Stimulated activated CD4-positive, alpha-beta T cell treated with anti-CD3 and anti-CD28 coated beads, Interleukin-1b, Interleukin-23, amount 100 ng/mL, for 4 hours (primary cell): Measurements from ENCODE around the gene CC2D2A.

Experiments used
- DNase-seq, 2 donors: peaks; one replicate each; pipeline ENCODE4 v3.0.0-alpha.2; 2020; ENCODE audit warnings: low read depth in 2 of 2

Gene CC2D2A

GRCh38 chr4:15469402-15470127 is at the start of gene CC2D2A:
TSS of gene CC2D2A (plus strand) at chr4:15469882. CDS start at chr4:15475933, 6,051 bp downstream.
- DNase-seq = no peak

- DNase-seq = no peak
Measured at GRCh38 chr4:15420642-15421041, 49.0 kb upstream of the CC2D2A start.

- no peak for DNase-seq
Measured at GRCh38 chr4:15423285-15423711, 46.4 kb upstream of the CC2D2A start.

- no peak for DNase-seq
Measured at GRCh38 chr4:15425520-15425919, 44.2 kb upstream of the CC2D2A start.

- DNase-seq = no peak
Measured at GRCh38 chr4:15427161-15427560, 42.5 kb upstream of the CC2D2A start.

DNA sequence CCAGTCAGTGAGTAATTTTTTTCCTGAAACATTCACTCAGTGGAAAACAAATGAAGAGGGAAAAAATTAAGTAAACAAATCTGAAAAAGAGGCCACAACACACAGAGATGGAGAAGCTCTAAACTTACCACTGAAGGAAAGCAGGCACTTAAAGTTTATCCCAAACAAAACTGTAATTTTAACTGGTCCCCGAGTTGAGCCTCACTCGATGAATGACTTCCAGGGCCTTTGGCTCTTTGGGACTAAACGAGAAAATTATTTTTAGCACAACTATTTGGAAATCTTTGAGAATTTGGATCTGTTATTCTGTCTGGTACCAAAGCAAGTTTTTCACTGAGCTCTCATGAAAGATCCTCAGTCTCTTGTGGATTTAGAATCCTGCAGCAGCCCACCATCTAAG is 42.0 kb upstream of the CC2D2A start, which contains the start of gene C1QTNF7:
C1QTNF7 (plus strand) TSS at position 333 of the 400 bp plus-strand sequence. CDS start 7,711 bp downstream, outside the sequence.
- no peak for DNase-seq

GRCh38 chr4:15428611-15429010 is 41.1 kb upstream of the CC2D2A start:
- DNase-seq = no peak

GRCh38 chr4:15434091-15434490 is 35.6 kb upstream of the CC2D2A start:
- no peak for DNase-seq

DNA sequence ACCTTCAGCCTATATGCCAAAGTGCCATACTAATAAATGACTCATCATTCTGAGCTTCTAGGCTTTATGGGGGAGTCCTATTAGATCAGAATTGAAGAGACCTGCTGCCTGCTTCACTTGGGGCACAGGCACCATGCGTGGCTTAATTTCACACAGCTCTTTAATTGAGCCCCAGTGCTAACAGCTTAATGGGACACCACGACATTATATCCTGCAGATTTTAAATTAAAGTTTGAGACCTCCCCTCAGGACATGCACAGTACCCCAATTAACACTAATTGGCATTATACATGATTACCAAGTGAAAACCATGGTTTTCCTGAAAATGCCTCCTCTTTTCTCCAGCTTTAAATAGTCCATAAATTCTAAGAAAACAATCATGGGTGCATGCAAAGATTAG is 35.0 kb upstream of the CC2D2A start:
- no peak for DNase-seq

DNA sequence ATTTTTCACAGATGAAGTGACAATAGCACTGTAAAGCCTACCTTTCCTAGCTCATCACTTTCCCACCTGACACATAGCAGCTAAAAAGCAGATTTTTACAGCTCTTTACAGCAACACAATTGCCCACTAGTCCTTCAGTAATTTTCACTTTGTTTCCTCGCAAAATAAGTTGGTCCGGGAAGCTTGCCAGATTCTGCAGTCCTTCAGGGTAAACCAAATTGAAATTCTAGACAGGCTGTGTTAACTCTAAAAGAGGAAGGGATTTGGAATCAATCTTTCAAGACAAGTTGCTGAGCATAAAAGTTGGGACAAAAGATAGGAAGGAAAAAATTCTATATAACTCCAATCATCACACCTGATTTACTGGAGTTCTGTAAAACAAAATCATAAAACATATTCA is 33.2 kb upstream of the CC2D2A start:
- DNase-seq = no peak

- no peak for DNase-seq
Measured at GRCh38 chr4:15438939-15439524, 30.6 kb upstream of the CC2D2A start.

DNA sequence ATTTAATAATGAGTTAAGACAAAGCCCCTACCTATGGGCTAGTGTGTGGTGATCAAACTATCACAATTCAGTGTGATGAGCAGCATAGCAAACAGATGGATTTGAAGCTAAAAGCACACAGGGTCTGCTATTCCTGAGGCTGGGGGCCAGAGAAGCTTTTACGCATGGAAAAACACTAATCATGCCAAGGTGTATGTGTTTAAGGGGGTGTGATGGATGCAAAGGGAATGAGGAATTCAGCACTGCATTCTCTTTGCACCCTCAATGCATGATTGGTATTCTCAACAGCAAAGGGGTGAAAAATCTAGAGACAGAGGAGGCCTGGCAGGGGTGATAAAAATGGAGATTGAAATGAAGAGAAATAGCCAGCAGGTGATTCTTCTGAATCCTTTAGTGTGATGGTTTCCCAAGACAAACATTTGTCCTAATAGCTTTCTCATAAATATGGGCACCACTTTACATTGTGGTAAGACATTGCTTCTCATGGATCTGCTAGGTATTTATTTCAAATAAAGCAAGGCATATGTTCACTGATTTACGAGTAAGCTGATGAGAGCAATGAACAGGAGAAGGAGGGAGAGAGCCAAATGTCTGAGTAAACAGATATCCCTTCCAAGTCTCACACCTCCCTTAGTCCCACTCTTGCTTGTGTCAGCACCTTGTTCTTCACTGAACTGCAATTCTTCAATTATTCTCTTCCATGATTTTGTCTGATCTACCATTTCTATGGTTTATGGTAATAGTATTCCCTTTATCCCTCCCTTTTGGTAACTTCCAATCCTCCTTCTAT is 26.1 kb upstream of the CC2D2A start:
- no peak for DNase-seq

DNA sequence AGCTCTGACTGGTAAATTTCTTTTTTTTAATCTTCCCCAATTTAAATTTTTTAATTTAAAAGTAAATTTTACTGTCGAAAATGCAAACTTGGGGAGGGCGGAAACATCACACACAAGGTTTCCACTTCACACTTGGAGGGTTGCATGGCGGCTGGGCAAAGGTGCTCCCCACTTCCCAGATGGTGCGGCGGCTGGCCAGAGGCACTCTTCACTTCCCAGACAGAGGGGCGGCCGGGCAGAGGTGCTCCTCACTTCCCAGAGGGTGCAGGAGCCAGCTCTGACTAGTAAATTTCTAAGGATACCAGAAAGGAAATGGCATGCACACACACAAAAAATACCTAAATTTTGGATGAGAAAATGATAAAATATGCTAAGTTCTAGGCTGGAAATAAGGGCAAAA is 25.4 kb upstream of the CC2D2A start:
- DNase-seq = no peak

GRCh38 chr4:15444879-15445547 is 24.7 kb upstream of the CC2D2A start:
- DNase-seq = no peak

DNA sequence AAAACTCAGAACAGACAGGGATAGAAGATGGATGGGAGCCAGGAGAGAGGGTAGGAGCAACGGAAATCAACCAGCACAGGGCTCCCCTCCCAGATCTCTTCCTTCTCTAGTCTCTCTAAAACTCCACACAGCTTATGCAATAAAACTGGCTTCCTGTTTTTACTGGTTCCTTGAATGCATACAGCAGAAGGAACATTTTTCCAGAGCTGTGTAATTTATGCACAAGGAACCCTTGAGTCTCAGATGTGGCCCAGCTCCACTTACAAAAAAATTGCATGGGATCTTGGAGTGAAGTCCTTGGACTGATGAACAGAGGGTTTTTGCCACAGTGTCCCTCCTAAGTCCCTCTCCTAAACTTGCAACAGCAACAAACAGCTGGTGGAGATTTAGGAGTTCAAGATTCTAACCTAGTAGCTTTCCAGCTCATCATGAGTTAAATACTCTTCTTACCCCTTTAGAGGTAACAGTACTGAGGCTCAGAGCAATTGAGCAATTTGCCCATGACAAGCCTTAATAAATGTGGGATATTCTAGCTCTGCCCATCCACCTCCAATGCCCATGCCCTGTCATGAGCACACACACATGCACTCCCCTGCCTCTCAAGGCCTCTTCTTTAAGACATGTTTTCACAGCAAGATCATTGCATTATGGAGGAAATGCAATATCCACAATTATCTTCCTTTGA is 18.4 kb upstream of the CC2D2A start:
- no peak for DNase-seq

DNA sequence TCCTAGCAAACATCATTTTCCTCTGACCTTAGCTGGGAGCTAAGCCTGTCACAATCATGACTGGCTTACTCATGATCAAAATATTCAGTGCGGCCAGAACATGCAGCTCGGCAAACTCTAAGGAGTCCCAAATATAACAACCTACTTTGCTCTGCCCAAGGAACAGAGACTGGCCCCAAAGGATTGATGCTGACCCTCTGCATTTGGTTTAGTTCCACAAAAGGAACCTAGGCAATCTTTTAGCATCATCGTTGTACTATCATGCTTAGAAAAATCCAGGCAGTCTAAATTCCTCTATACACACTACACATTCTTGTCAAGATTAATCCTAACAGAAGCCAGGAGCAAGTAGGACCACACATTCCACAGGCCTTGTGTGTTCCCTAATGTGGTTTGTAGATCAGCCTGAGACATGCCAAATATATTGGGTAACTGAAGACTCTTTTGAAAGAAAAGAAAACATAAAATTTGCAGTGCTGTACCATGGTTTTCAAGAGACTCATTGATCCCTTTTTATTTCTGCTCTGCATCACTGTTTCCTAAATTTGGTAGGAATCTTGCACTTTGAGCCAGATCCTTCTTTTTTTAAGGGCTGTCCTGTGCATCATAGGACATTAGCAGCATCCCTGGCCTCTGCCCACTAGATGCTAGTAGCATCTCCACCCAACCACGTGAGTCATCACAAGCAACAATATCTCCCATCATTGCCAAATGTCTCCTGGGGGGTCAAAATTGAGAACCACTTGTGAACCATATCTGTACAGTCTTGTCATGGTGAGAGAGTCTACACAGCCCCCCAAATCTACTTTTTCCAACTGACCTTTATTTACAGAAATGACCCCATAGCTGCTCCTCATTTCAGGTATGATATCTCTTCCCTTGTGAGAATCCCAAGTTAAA is 17.6 kb upstream of the CC2D2A start:
- DNase-seq = no peak

DNA sequence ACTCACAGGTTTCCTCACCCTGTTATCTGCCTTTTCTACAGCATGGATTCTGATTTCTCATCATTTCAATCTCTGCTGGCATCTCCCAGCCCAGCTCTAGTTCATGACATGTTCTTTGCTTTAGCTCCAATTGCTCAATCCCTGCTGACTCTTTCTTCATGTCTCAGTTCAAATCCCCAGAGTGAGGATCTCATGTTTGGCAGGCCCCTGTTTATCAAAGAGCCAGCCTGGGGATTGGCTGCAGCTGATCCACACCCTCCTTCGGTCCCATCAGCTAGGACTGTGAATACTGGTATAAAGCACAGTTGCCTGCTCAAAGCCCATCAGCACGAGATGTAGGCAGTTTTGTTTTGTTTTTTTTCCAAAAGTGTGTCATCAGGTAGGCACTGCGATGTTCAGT is 14.4 kb upstream of the CC2D2A start:
- no peak for DNase-seq

DNA sequence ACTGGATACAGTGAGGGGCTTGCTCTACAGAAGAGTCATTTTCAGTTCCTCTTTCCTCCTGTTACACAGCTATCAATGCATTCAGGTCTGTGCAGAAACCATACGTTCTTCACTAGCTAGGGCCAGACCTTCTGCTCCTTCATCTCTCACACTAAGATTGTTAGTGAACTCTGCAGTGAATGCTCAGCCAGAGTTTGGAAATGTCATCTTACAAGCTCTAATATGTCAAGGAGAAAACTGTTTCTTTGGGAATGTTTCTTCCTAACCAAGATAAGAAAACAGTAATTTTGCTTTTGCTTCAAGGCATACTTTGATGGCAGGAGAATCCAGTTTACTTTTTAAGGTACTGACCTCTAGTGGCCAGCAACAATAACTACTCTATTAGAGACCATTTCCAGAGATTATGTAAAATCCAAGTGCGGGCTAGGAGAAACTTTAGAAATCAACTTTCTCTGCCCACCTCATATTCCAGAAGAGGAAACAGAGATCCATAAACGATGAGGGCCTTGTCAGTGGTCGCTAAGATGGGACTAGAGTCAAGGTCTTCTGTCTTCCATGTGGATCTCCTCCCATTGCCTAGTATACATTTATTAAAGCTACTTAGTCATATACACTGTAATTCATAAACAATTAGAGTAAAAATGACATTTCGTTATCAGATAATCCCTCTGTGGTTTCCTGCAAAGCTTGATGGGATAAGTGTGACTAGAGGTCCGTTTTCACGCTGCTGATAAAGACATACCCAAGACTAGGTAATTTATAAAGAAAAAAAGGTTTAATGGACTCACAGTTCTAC is 12.1 kb upstream of the CC2D2A start:
- DNase-seq = no peak

DNA sequence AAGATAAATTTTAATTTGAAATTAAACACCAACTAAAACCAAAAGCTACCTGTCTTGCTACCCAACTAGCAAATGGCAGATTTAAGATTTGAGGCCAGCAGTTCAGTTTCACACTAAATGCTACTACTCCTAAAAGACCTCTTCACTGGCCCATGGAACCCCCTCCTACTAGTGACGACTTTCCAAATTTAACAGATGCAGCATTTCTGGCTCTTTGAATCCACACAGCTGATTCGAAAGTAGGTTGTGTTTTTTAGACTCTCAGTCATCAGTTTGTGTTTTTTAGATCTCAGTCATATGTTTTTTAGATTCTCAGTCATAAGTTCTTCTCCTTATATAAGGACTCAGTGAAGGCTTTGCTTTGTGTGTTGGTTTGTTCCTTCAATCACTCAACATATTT is 11.1 kb upstream of the CC2D2A start:
- DNase-seq = no peak

- DNase-seq = no peak
Measured at GRCh38 chr4:15459706-15460105, 10.0 kb upstream of the CC2D2A start.
